Kidney (tissue), 14 donors: Measurements from ENCODE around the gene IRX4. TPM values are rescaled to one million over a fixed set of nuclear protein-coding genes. Genes with fewer than 3 reads are reported as not detected.
"Not testable (repeated sequence)": the region's sequence is repeated elsewhere in the genome, so short reads cannot be mapped to it uniquely, and the experiment has no call there.

Experiments
- DNase-seq, 5 donors: peaks; one replicate each; pipeline ENCODE4 v3.0.0-alpha.2; 2013 to 2020
- FAIRE-seq: peaks from 2 replicates; lab custom pipeline; 2012; peaks lifted over from hg19 to GRCh38; lab: Jason Lieb, UNC
- H3K27ac ChIP-seq, 2 donors: one replicate each; pipeline ENCODE4 v1.7.0; 2013; ENCODE audit warnings: low read depth in 2 of 2, low read length in 2 of 2, inconsistent platforms in 1 of 2
- H3K27me3 ChIP-seq: one replicate; pipeline ENCODE4 v1.7.1; 2013; ENCODE audit warnings: low read length, inconsistent platforms; ENCODE audit not compliant: control insufficient read depth, insufficient read depth
- H3K36me3 ChIP-seq, 3 donors: one replicate each; pipeline versions ENCODE4 v1.7.0 to v1.7.1; 2013; ENCODE audit warnings: low read length in 3 of 3, control low read depth in 1 of 3, inconsistent platforms in 1 of 3; ENCODE audit not compliant: insufficient read depth in 3 of 3, control insufficient read depth in 2 of 3
- H3K4me1 ChIP-seq, 3 donors: one replicate each; pipeline versions ENCODE4 v1.7.0 to v1.7.1; 2013; ENCODE audit warnings: low read length in 3 of 3, inconsistent platforms in 1 of 3, low read depth in 1 of 3; ENCODE audit not compliant: control insufficient read depth in 2 of 3, insufficient read depth in 2 of 3
- H3K4me3 ChIP-seq, 3 donors: one replicate each; pipeline versions ENCODE4 v1.7.0 to v1.8.1; 2013; ENCODE audit warnings: low read length in 3 of 3, control low read depth in 1 of 3, inconsistent platforms in 1 of 3
- H3K9ac ChIP-seq, 3 donors: one replicate each; pipeline versions ENCODE4 v1.7.0 to v1.7.1; 2013; ENCODE audit warnings: low read length in 3 of 3, control low read depth in 1 of 3, inconsistent platforms in 1 of 3
- H3K9me3 ChIP-seq, 3 donors: one replicate each; pipeline versions ENCODE4 v1.7.0 to v1.7.1; 2013; ENCODE audit warnings: low read length in 3 of 3, control low read depth in 1 of 3, inconsistent platforms in 1 of 3; ENCODE audit not compliant: control insufficient read depth in 2 of 3, insufficient read depth in 1 of 3
- intact Hi-C: fragments of 100-400 bp; cut with DNase I; formaldehyde crosslinking; loops from one replicate; pipeline ENCODE4 v1.11.1; 2022
- polyA plus RNA-seq: library from polyadenylated mRNA; stranded (reverse); fragments of 350-450 nt; fragmentation: Illumina TruSeq; extraction: RNeasy Lipid Tissue Mini Kit (QIAGEN cat#74804); gene quantifications from one replicate; pipeline ENCODE4 v1.2.3, GENCODE V29; 2014; ENCODE audit warnings: low read depth, low replicate concordance; ENCODE audit not compliant: insufficient read depth
- total RNA-seq: library from RNA; stranded (reverse); fragmentation: NEBNext Ultra II Directional; extraction: Animal tissue kit (Norgen Biotek cat#: 25700); gene quantifications from one replicate; pipeline ENCODE4 v1.2.1, GENCODE V29; 2021
- TF ChIP-seq, protein P1 (sequence below): IDR thresholded peaks from 3 replicates; pipeline ENCODE4 v1.5.1; 2012; ENCODE audit warnings: mild to moderate bottlenecking, moderate library complexity, borderline replicate concordance; ENCODE audit not compliant: insufficient read depth; ENCODE audit errors: extremely low read depth
- donor health status: control.
- donor health status: control.
- donor health status: control.
- donor health status: control.
- donor health status: control.
- donor health status: DM: yes; HTN: yes; CAD: no.
- donor health status: Normal renal cell carcinoma (clear cell type).

The IRX4 gene
- total and polyA plus RNA-seq, 2 donors from 2014 or later = not detected

DNA sequence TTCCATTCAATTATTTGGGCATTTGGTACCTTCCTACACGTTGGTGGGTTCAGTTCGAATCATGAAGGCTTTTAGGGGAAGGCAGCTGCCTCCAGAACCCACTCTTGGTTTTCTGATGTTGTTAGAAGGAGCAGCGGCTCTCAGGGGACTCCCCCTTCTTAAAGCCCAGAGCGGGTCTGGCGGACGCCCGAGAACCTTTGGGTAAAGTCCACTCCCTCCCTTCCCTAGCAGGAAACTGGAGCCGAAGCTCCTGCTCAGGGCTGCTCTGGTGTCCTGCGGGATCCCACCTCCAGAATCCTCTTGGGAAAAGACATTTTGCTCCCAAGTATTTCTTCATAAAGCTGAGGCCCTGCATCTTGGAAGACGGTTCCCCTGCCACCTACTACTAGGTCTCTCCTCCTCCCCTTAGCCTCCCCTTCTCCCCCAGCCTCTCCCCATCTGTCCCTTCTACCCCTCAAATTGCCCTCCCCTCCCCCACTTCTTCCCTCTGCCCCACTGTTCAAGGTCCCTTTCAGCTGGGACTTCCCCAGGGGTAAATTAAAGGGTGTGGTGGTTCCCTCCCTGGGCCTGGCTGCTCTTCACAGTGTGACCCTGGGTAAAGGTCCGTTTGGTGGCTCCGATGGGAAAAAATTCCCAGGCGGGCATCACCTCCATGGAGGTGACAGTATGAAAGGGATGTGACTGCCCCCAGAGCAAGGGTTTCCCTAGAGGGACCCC is 9.3 kb downstream of the IRX4 start:
- peaks cover 27% of the 10 kb centered on the region for H3K27me3 ChIP-seq
- no peak overlapping the region for H3K4me3 ChIP-seq
- H3K9ac ChIP-seq = no peak overlapping the region
- no peaks in the 10 kb centered on the region for H3K9me3 ChIP-seq
- H3K27ac ChIP-seq = no peak overlapping the region
- TF ChIP-seq, protein P1, sequence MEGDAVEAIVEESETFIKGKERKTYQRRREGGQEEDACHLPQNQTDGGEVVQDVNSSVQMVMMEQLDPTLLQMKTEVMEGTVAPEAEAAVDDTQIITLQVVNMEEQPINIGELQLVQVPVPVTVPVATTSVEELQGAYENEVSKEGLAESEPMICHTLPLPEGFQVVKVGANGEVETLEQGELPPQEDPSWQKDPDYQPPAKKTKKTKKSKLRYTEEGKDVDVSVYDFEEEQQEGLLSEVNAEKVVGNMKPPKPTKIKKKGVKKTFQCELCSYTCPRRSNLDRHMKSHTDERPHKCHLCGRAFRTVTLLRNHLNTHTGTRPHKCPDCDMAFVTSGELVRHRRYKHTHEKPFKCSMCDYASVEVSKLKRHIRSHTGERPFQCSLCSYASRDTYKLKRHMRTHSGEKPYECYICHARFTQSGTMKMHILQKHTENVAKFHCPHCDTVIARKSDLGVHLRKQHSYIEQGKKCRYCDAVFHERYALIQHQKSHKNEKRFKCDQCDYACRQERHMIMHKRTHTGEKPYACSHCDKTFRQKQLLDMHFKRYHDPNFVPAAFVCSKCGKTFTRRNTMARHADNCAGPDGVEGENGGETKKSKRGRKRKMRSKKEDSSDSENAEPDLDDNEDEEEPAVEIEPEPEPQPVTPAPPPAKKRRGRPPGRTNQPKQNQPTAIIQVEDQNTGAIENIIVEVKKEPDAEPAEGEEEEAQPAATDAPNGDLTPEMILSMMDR = no peak
- H3K36me3 ChIP-seq = no peaks in the 10 kb centered on the region
- H3K4me1 ChIP-seq = peaks cover 0 to 2% (median 0%) of the 10 kb centered on the region in 3 donors
- DNase-seq = no peak
- intact Hi-C loops = no loop called here
- FAIRE-seq = no peak

DNA sequence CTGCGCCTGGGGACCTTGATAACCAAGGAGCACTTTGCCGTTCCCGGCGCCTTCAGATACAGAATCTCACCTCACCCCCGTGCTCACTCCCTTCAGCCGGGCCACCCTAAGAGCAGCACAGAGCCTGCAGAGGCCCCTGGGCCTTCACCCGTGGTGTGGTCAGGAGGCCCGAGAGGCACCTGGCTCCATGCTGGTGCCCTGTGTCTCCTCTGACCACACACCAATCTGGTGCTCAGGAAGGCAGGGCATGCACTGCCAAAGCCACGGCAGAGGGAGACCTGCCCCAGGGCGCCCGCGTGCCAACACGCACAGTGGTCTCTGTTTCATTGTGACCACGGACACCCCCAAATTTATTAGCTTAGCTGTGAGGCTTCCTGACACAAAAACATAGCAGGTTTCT is 11.3 kb downstream of the IRX4 start:
- peaks cover 27% of the 10 kb centered on the region for H3K27me3 ChIP-seq
- H3K9me3 ChIP-seq = no peaks in the 10 kb centered on the region
- TF ChIP-seq, protein P1 = no peak
- FAIRE-seq = no peak
- peaks cover 0 to 2% (median 0%) of the 10 kb centered on the region in 3 donors for H3K4me1 ChIP-seq
- H3K9ac ChIP-seq = no peak overlapping the region
- H3K27ac ChIP-seq = no peak overlapping the region
- no peak for DNase-seq
- H3K36me3 ChIP-seq = no peaks in the 10 kb centered on the region
- H3K4me3 ChIP-seq = no peak overlapping the region
- intact Hi-C loops = no loop called here

DNA sequence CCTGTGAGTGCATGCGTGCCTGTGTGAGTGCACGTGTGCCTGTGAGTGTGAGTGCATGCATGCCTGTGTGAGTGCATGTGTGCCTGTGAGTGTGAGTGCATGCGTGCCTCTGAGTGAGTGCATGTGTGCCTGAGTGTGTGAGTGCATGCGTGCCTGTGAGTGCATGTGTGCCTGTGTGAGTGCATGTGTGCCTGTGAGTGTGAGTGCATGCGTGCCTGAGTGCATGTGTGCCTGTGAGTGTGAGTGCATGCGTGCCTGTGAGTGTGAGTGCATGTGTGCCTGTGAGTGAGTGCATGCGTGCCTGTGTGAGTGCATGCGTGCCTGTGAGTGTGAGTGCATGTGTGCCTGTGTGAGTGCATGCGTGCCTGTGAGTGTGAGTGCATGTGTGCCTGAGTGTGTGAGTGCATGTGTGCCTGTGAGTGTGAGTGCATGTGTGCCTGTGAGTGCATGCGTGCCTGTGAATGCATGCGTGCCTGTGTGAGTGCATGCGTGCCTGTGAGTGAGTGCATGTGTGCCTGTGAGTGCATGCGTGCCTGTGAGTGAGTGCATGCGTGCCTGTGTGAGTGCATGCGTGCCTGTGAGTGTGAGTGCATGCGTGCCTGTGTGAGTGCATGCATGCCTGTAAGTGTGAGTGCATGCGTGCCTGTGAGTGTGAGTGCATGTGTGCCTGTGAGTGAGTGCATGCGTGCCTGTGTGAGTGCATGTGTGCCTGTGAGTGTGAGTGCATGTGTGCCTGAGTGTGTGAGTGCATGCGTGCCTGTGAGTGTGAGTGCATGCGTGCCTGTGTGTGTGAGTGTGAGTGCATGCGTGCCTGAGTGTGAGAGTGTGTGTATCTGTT is 12.1 kb downstream of the IRX4 start:
- H3K4me3 ChIP-seq, H3K36me3 ChIP-seq, H3K9me3 ChIP-seq, H3K27ac ChIP-seq, intact Hi-C loops, DNase-seq, FAIRE-seq, H3K9ac ChIP-seq, H3K4me1 ChIP-seq: not testable (repeated sequence)
- peaks cover 27% of the 10 kb centered on the region for H3K27me3 ChIP-seq

DNA sequence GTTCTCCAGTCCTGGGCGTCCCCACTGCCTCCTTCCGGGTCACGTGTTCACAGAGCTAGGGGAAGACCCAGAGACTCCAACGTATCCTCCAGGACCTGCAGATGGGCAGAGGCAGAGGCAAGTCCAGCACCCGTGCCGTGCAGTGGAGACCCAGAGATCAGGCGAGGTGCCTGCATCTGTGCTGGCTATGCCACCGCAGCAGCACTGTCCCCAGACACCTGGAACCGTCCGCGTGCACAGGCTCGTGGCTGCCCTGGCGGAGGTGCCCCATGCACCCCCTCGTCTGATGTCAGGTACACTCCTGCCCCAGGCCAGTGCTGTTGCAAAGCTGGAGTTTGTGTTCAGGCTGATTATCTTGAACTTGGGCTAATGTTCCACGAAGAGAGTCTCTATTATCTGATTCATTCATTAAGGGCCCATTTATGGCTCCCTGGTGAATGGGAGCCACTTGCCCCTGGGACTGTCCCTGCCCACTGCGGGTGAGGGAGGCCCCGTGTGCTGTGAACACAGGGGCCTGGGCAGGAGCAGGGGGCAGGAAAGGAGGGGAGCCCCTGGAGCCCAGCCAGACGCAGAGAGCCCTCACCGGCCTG is 13.7 kb downstream of the IRX4 start:
- DNase-seq (no peak), FAIRE-seq (no peak)
- no peaks in the 10 kb centered on the region for H3K4me1 ChIP-seq
- H3K27ac ChIP-seq = no peak overlapping the region
- H3K9ac ChIP-seq = no peak overlapping the region
- intact Hi-C loops = no loop called here
- no peaks in the 10 kb centered on the region for H3K36me3 ChIP-seq
- TF ChIP-seq, protein P1 = no peak
- no peak overlapping the region for H3K4me3 ChIP-seq
- no peaks in the 10 kb centered on the region for H3K9me3 ChIP-seq
- peaks cover 18% of the 10 kb centered on the region for H3K27me3 ChIP-seq
